Measurements from ENCODE around the gene GADL1.

- TF ChIP-seq CTCF (IDR thresholded peaks at IDR 0.05 in 4 of 5, conservative IDR thresholded peaks at IDR 0.05 in 1 of 5) (no peak), POLR2A (IDR thresholded peaks at IDR 0.05) (no peak)
Observed at GRCh38 chr3:30754426-30754825, 140.0 kb downstream of the GADL1 start.

Data from gastrocnemius medialis (tissue), 4 donors.